ENCODE data around the gene ERCC5.

Gene ERCC5

GRCh38 chr13:102922184-102922583 lies 76.4 kb downstream of the ERCC5 start:
- no peak for TF ChIP-seq CTCF (IDR thresholded peaks at IDR 0.05; ENCODE audit: low read depth, low read length, missing control alignments)
- no peak for DNase-seq (ENCODE audit: low read depth)
- no peak overlapping the region for H3K4me3 ChIP-seq (ENCODE audit: low read depth, low read length)

Data from GM12864 (cell line).